ENCODE results near the gene SIX3.

The SIX3 gene

GRCh38 chr2:44941551-44942234, at the start of gene SIX3:
TSS of gene SIX3 (plus strand) at chr2:44941702. CDS start at chr2:44942105, 403 bp downstream.
- DNase-seq: peak; percentile 52

DNA sequence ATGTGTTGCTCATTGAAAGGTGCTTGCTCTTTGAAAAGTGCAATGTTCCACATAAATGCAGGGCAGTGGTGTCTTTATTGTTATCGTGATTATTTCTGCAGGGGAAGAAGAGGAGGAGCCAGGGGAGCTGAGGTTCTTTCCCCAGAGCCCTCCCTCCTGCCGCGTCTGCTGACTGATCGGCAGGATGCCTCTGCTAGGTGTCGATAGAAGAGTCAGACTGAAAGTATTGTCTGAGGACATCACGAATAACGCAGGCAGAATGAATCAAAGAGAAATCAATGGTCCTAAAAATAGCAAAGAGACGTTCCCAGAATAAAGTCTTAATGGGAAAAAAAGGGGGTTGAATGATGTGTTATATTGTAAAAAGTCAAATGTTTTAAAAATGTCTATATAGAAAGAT, 47.4 kb upstream of the SIX3 start:
- DNase-seq: no peak

GRCh38 chr2:44895061-44895460, 46.4 kb upstream of the SIX3 start:
- no peak for DNase-seq

DNA sequence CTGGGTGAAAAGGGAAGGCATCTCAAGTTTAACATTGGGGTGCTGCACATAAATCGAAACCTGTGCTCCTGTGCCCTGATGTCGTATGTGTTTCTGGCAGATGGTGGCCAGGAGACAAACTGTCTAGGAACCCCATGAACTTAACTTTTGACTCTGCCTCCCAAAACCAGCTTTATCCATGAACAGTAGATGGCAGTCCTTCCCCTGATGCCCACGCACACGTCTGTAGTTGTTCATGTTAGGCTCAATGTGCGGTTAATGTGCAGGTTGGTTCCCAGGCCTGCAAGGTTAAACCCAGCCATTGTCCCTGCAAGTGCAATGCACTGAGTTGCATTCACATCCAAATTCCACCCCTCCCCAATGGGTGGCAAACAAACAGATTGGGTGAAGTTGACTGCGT, 44.1 kb upstream of the SIX3 start:
- DNase-seq: no peak

- peak; percentile 53 for DNase-seq
Measured at GRCh38 chr2:44902217-44903137, 39.0 kb upstream of the SIX3 start.

GRCh38 chr2:44904578-44904977, 36.9 kb upstream of the SIX3 start:
- no peak for DNase-seq

- DNase-seq: peak; percentile 71
Measured at GRCh38 chr2:44906972-44907371, 34.5 kb upstream of the SIX3 start.

GRCh38 chr2:44909831-44910230, 31.7 kb upstream of the SIX3 start:
- no peak for DNase-seq

GRCh38 chr2:44912660-44913059, 28.8 kb upstream of the SIX3 start:
- no peak for DNase-seq

DNA sequence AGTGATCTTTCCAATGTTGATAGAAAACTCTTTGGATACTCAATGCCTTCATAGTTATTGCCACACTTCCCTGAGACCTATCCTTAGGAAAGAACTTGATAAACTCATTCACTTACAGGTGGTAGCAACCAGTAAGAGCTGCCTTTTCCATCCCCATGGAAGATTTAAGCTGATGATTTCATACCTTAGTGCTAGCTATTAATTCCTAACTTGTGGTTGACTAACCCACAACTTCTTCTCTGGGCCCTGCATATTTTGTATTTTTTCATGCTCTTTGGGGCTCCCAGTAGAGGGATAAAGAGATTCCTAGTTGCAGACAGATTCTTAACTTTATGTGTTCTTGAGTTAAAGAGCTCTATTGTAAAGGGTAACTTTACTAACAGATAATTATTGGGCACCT, 25.2 kb upstream of the SIX3 start:
- DNase-seq: no peak

DNA sequence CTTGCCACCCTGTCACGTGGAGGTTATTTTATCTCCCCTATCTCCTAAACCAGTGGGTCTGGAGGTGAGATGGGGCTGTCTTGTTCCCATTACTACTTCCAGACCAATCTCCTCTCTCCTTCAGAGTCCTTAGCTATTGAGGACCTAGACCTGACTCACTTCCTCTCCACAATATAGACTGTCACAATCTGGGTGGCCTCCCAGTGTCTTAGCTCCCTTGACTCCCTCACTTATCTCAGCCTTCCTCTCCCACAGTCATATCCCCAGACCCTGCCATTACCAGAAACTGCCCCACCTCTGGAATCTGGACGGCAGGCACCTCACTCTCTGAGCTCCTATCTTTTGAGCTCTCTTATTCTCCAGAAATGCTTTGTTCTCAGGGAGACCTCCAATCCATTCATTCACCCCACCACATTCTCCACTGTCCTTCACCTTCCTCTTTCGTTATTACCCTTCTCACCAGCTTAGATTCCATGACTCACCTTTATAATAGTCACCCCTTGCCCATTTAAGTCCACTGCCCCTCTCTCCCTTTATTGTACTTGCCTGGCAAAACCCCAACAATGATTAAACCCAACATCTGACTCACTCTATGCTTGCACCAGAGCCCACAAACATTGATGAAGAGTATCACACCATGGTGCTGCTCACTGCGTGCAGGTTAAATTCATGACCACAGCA, 23.3 kb upstream of the SIX3 start:
- DNase-seq: no peak

- no peak for DNase-seq
Measured at GRCh38 chr2:44920751-44921150, 20.8 kb upstream of the SIX3 start.

- no peak for DNase-seq
Measured at GRCh38 chr2:44922776-44923175, 18.7 kb upstream of the SIX3 start.

DNA sequence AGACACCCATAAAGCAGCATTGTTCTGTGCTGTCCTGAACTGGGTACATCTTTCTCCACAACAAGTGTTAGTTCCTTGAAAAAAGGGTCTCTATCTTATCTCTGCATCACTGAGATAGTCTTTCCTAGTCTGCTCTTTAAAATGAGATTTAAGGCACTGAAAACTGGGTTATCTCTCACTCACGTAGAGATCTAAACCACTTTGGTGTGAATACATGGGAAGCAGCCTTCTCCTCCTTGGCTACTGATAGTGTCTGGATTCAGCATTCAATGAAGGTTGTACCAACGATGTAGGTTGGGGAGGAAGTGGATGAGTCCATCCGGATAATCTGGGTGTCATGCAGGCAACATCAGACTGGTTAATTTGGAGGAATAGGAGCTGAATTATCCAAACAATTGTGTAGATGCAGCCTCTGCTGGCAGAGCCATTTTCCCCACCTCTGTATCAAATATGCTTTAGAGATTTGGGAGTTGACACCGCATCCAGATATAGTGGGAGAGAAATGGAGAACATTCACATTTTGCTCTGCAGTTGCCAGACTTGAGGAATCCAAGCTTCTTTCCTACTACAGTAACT, 15.9 kb upstream of the SIX3 start:
- no peak for DNase-seq

- no peak for DNase-seq
Measured at GRCh38 chr2:44926957-44927356, 14.5 kb upstream of the SIX3 start.

- DNase-seq: no peak
Measured at GRCh38 chr2:44927985-44928482, 13.5 kb upstream of the SIX3 start.

DNA sequence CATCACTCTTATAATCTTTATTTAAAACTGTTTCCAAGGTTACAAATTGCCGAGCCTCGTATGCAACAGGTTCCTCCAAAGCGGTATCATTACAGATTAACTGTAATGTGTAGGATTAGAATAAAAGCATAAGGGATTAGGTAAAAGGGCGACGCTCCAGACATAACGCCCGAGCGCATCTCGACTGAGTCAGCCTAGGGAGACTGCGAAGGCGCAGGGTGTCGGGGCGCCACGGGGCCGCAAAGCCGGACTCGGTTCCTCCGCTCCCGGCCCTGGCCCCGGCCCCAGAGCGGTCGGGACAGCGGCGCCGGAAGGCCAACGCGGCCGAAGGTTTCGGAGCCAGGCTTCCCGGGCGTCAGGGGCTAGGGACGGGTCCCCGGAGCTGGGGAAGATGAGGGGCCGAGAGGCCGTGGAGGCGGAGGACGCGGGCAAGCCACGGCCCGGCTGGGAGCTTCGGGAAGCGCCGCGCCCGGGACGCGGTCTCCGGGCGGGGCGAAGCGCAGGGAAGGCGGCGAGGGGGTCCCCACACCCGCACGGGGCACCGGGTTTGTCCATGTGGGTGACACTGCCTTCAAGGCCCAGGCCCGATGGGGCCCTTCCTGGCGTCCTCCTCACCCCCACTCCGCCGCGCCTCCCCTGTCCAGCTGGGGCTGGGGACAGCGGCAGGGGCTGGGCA, 12.9 kb upstream of the SIX3 start:
- no peak for DNase-seq

- no peak for DNase-seq
Measured at GRCh38 chr2:44929159-44929734, 12.3 kb upstream of the SIX3 start.

DNA sequence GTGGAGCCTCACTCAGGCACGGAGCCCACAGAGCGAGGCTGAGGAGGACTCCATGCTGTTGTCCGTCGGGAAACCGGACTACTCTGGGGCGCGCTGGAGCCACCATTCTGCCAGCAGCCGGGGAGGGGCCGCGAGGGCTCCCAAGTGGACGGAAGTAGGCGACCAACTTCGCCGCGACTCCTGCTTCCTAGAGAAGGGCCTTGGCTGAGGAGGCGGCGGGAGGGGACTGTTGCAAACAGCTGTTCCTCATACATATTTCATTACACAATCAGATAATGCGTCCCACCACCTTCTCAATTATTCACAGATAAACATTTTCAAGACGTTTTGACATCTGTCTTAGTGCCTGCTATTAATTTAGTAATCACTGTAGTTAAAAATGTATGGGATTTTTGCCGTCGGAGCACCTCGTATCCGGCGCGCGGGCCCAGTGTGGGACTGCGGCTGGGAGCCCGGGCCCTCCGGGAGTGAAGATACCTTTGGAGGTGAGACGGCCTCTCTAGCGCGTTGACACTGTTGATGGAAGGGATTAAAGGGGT, 11.7 kb upstream of the SIX3 start:
- no peak for DNase-seq

GRCh38 chr2:44930274-44931197, 11.0 kb upstream of the SIX3 start:
- no peak for DNase-seq

Data from NCI-H2227 treated with DMSO at 0.1 percent for 48 hours (cell line).